ENCODE measurements around the gene SSBP3.
A peak's percentile ranks its signal among the peaks of the same experiment; 100 is the strongest.

The SSBP3 gene

GRCh38 chr1:54335011-54335754, 71.0 kb downstream of the SSBP3 start:
- no peak for TF ChIP-seq SPI1 (IDR thresholded peaks at IDR 0.05; ENCODE audit: borderline replicate concordance, low read depth)
- no peak for TF ChIP-seq REST (IDR thresholded peaks at IDR 0.05; ENCODE audit: insufficient replicate concordance, low read depth)
- TF ChIP-seq POLR2AphosphoS5 (IDR thresholded peaks at IDR 0.05; ENCODE audit: low read depth) = no peak
- no peak for TF ChIP-seq CTCF (IDR thresholded peaks at IDR 0.05; ENCODE audit: insufficient read depth, low read length)
- TF ChIP-seq GABPA (IDR thresholded peaks at IDR 0.05; ENCODE audit: low read depth) = no peak
- H3K27ac ChIP-seq (replicated peaks) = peak overlapping the region; percentile 49
- peak; percentile 43 to 66 for DNase-seq (ENCODE audit: low read depth in 1 of 2, low spot score in 1 of 2)
- no peaks in the 10 kb centered on the region for H3K27me3 ChIP-seq (ENCODE audit: insufficient read depth, poor library complexity, severe bottlenecking)
- H3K4me3 ChIP-seq (replicated peaks; ENCODE audit: insufficient read depth, low read length) = no peak overlapping the region

GRCh38 chr1:54332781-54333585, 73.2 kb downstream of the SSBP3 start:
- Histone ChIP-seq H3K27me3 (ENCODE audit: insufficient read depth, poor library complexity, severe bottlenecking) (no peaks in the 10 kb centered on the region), H3K27ac (replicated peaks) (no peak overlapping the region), H3K4me3 (replicated peaks; ENCODE audit: insufficient read depth, low read length) (no peak overlapping the region)
- DNase-seq (ENCODE audit: low read depth in 1 of 2, low spot score in 1 of 2) = no peak
- no peak for TF ChIP-seq CTCF (IDR thresholded peaks at IDR 0.05; ENCODE audit: insufficient read depth, low read length)
- no peak for TF ChIP-seq POLR2AphosphoS5 (IDR thresholded peaks at IDR 0.05; ENCODE audit: low read depth)
- no peak for TF ChIP-seq GABPA (IDR thresholded peaks at IDR 0.05; ENCODE audit: low read depth)
- no peak for TF ChIP-seq SPI1 (IDR thresholded peaks at IDR 0.05; ENCODE audit: borderline replicate concordance, low read depth)
- no peak for TF ChIP-seq REST (IDR thresholded peaks at IDR 0.05; ENCODE audit: insufficient replicate concordance, low read depth)

- no peak overlapping the region for H3K4me3 ChIP-seq (replicated peaks; ENCODE audit: insufficient read depth, low read length)
- TF ChIP-seq REST (IDR thresholded peaks at IDR 0.05; ENCODE audit: insufficient replicate concordance, low read depth) (no peak), SPI1 (IDR thresholded peaks at IDR 0.05; ENCODE audit: borderline replicate concordance, low read depth) (no peak), POLR2AphosphoS5 (IDR thresholded peaks at IDR 0.05; ENCODE audit: low read depth) (no peak), CTCF (IDR thresholded peaks at IDR 0.05; ENCODE audit: insufficient read depth, low read length) (no peak), GABPA (IDR thresholded peaks at IDR 0.05; ENCODE audit: low read depth) (no peak)
- no peaks in the 10 kb centered on the region for H3K27me3 ChIP-seq (ENCODE audit: insufficient read depth, poor library complexity, severe bottlenecking)
- no peak overlapping the region for H3K27ac ChIP-seq (replicated peaks)
- DNase-seq (ENCODE audit: low read depth in 1 of 2, low spot score in 1 of 2) = no peak
Measured at GRCh38 chr1:54331843-54332463, 74.2 kb downstream of the SSBP3 start.

Measured in HL-60 (cell line).